D721Med (cell line): ENCODE data around the gene TTC17.

Source experiments
- DNase-seq: peaks from one replicate; pipeline ENCODE4 v3.0.0; 2011; ENCODE audit warnings: low spot score; ENCODE audit not compliant: insufficient read length
- FAIRE-seq: peaks from 2 replicates; lab custom pipeline; 2011; peaks lifted over from hg19 to GRCh38; lab: Jason Lieb, UNC
- TF ChIP-seq, protein P1 (sequence below): IDR thresholded peaks from 2 replicates; pipeline ENCODE4 v1.5.1; 2012; ENCODE audit warnings: mild to moderate bottlenecking, control low read depth; ENCODE audit not compliant: insufficient read depth; ENCODE audit errors: missing control alignments

The TTC17 gene

DNA sequence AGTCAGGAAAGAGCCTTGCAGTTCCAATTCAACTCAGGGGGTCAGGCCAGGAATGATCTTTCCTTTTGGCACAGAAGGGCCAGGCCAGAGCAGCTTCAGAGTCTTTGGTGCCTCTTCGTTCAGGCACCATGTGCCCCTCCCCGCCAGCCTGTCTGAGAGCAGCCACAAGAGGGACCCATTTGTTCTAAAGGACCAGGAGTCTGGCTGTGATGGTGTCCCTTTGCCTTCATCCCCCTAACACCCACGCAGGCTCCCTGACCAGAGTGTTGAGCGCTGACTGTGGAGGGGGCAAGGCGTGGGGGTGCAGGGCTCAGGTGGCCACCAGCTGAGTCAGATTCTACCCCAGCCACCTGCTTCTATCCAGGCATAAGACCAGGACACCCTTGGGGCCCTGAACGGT lies 156.4 kb downstream of the TTC17 start:
- no peak for FAIRE-seq
- TF ChIP-seq, protein P1, sequence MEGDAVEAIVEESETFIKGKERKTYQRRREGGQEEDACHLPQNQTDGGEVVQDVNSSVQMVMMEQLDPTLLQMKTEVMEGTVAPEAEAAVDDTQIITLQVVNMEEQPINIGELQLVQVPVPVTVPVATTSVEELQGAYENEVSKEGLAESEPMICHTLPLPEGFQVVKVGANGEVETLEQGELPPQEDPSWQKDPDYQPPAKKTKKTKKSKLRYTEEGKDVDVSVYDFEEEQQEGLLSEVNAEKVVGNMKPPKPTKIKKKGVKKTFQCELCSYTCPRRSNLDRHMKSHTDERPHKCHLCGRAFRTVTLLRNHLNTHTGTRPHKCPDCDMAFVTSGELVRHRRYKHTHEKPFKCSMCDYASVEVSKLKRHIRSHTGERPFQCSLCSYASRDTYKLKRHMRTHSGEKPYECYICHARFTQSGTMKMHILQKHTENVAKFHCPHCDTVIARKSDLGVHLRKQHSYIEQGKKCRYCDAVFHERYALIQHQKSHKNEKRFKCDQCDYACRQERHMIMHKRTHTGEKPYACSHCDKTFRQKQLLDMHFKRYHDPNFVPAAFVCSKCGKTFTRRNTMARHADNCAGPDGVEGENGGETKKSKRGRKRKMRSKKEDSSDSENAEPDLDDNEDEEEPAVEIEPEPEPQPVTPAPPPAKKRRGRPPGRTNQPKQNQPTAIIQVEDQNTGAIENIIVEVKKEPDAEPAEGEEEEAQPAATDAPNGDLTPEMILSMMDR = peak; percentile 11
- DNase-seq = no peak

- FAIRE-seq = no peak
- DNase-seq = no peak
- TF ChIP-seq, protein P1 = no peak
Measured at GRCh38 chr11:43516316-43516850, 157.7 kb downstream of the TTC17 start.

DNA sequence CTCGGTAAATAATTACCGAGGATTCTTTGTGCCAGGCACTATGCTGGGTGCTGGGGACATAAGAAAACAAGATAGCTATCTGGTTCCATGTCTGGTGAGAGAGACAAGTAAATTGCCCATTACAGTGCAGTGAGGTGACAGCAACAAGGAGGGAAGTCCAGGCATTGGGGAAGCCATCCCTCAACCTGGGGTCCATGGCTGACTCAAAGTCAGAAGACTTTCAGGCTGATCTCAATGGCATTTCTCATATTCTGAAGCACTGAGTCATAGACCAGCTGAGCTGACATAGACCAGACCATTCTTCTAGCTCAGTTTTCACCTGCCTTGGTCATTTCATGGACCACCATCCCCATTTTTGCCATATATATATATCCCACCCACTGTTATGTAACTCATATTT lies 158.8 kb downstream of the TTC17 start:
- FAIRE-seq (no peak), DNase-seq (no peak)
- TF ChIP-seq, protein P1 = no peak

DNA sequence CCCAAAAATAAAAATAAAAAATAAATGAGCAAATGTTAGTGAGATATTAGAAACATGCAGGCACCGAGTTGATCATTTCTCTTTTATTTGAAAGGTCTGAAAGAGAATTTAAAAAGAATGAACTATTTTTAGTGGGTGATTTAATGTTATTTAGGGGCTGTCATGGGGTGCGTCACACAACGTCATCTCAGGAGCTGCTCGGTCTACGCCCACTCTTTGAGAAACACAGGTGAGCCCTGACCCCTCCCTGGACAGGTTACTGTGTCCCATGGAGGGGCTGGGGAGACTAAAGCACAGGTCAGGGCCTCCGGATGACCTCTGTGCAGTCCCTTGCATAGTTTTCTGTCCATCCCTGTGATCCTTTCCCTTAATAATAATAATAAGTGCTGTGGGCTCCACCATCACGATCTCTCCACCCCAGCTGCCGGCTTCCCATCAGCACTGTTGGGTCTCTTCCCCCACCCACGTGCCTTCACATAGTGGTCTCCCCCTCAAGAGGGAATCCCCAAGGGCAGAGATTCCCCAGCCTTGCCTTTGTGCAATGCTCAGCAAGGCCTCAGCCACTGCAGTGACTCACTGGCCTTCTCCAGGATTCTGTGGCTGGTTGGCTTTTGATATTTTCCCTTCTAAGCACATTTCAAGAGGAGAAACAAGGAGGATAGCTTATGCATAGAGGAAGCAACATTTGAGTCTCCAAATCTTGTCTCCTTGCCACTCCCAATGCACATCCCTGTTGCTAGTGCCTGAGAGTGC lies 159.9 kb downstream of the TTC17 start:
- no peak for FAIRE-seq
- no peak for DNase-seq
- TF ChIP-seq, protein P1 = no peak

GRCh38 chr11:43521471-43521870 lies 162.8 kb downstream of the TTC17 start:
- no peak for FAIRE-seq

GRCh38 chr11:43523632-43524031 lies 164.9 kb downstream of the TTC17 start:
- no peak for DNase-seq
- TF ChIP-seq, protein P1 = no peak
- no peak for FAIRE-seq

More at GRCh38 chr11:43521471-43521870, 162.8 kb downstream of the TTC17 start:
- TF ChIP-seq, protein P1 = no peak
- no peak for DNase-seq

DNA sequence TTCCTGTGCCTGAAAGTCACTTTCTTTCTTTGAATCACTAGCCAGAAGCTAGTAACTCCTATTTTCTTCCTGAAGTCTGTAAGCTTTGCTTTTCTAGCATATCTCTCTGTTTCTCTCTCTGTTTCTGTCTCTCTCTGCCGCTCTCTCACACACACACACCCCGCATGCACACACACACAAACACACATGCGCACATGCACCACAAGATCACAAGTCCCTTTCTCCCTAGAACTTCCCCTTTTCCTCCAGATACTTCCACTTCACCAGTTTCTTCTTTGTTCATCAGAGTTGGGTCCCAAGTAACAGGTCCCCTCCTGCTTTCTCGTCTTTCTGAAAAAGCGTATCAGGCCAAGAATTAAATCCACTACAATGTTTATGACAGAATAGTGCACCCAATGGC lies 173.3 kb downstream of the TTC17 start:
- FAIRE-seq = no peak
- TF ChIP-seq, protein P1 = no peak
- DNase-seq = no peak
